Measurements from ENCODE around the gene SPATA24. TPM values are rescaled to one million over a fixed set of nuclear protein-coding genes. Genes with fewer than 3 reads are reported as not detected.

SPATA24 gene
- total and polyA plus RNA-seq, 2 of the 13 experiments (the other 11 are each of a cell fraction or from before 2014, with no cell fraction given): 6.0 to 11.1 TPM

DNA sequence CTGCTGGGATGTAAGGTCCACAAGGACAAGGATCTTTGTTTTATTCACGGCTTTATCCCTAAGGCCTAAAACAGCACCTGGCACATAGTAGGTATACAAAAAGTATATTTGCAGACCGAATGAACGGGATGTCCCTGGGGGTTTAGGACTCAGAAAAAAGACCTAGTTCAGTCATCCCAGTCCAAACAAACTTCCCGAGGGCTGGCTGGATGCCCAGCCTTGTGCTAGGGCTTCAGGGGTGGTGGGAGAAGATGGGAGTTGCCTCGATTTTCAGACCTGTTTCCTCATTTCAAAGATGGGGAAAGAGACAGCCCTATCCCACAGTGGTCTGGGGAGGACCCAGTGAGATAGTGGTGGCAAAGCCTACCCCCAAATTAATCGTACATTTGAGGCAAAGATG lies 6.0 kb downstream of the SPATA24 start:
- no peaks in the 10 kb centered on the region; a peak in 2 of 5 replicates for H3K36me3 ChIP-seq (replicated peaks in 1 of 2; ENCODE audit: control insufficient read depth in 1 of 2, insufficient read depth in 2 of 2, low read length in 2 of 2)
- BruUV-seq (replicated peaks): no TSS peak
- FAIRE-seq (no peak), ATAC-seq (no peak), DNase-seq (ENCODE audit: low spot score) (no peak)
- no peaks in the 10 kb centered on the region; the same call in 1 of the 2 replicates for H4K20me1 ChIP-seq (ENCODE audit: insufficient read depth, low read length)
- no peaks in the 10 kb centered on the region for H3K9me3 ChIP-seq (ENCODE audit: low read length)
- no peak overlapping the region for H3K4me2 ChIP-seq (ENCODE audit: low read depth, low read length)
- no peaks in the 10 kb centered on the region for H3K79me2 ChIP-seq (ENCODE audit: insufficient read depth, low read length)
- TF ChIP-seq RBFOX2 (IDR thresholded peaks at IDR 0.05; ENCODE audit: low read depth, low read length): no peak
- peak; percentile 82 for TF ChIP-seq ZKSCAN1 (IDR thresholded peaks at IDR 0.05; ENCODE audit: low read length)
- TF ChIP-seq FIP1L1 (IDR thresholded peaks at IDR 0.05; ENCODE audit: borderline replicate concordance, insufficient read depth, low read depth, low read length): no peak
- ChIA-PET POLR2A (no interaction called here), CTCF (ENCODE audit: low intra/inter-chr PET ratio, low total read pairs) (no interaction called here)
- H3K27ac ChIP-seq (ENCODE audit: extremely low read length, insufficient read depth, low read length): no peak overlapping the region
- no peak overlapping the region for H3K9ac ChIP-seq (ENCODE audit: insufficient read depth, low read depth, low read length)
- intact Hi-C loops (cut with micrococcal nuclease; ENCODE audit: unreplicated experiment): no loop called here
- no peaks in the 10 kb centered on the region for H3K27me3 ChIP-seq (ENCODE audit: control insufficient read depth in 1 of 2, insufficient read depth in 2 of 2, low read length in 2 of 2)
- no peak overlapping the region for H3K4me3 ChIP-seq (replicated peaks in 1 of 3; ENCODE audit: insufficient read depth in 1 of 3, low read depth in 2 of 3, low read length in 3 of 3)
- H3K4me1 ChIP-seq (ENCODE audit: insufficient read depth, low read length): peaks cover 8% of the 10 kb centered on the region
- no peak overlapping the region for H2AFZ ChIP-seq (ENCODE audit: low read length)
- in situ Hi-C loops (cut with HindIII; ENCODE audit: extremely low pct_ligation_motif_present, low pct_unique_long_range_greater_than_20kb): no loop called here
- WGBS (ENCODE audit: low lambda C conversion rate): 54% methylated on average over 6 of the region's 6 CpGs

- ChIA-PET CTCF (ENCODE audit: low intra/inter-chr PET ratio, low total read pairs) (no interaction called here), POLR2A (no interaction called here)
- no peak for FAIRE-seq
- H3K27me3 ChIP-seq (ENCODE audit: control insufficient read depth in 1 of 2, insufficient read depth in 2 of 2, low read length in 2 of 2): no peaks in the 10 kb centered on the region
- H4K20me1 ChIP-seq (ENCODE audit: insufficient read depth, low read length): no peaks in the 10 kb centered on the region
- BruUV-seq (replicated peaks): no TSS peak
- intact Hi-C loops (cut with micrococcal nuclease; ENCODE audit: unreplicated experiment): no loop called here
- H3K27ac ChIP-seq (ENCODE audit: extremely low read length, insufficient read depth, low read length): no peak overlapping the region
- in situ Hi-C loops (cut with HindIII; ENCODE audit: extremely low pct_ligation_motif_present, low pct_unique_long_range_greater_than_20kb): no loop called here
- no peak for DNase-seq (ENCODE audit: low spot score)
- H3K36me3 ChIP-seq (replicated peaks in 1 of 2; ENCODE audit: control insufficient read depth in 1 of 2, insufficient read depth in 2 of 2, low read length in 2 of 2): no peaks in the 10 kb centered on the region; a peak in 2 of 5 replicates
- H3K9me3 ChIP-seq (ENCODE audit: low read length): no peaks in the 10 kb centered on the region
- ATAC-seq: no peak
- H3K4me2 ChIP-seq (ENCODE audit: low read depth, low read length): no peak overlapping the region
- WGBS (ENCODE audit: low lambda C conversion rate): 90% methylated on average over 6 of the region's 8 CpGs
- peaks cover 5% of the 10 kb centered on the region for H3K4me1 ChIP-seq (ENCODE audit: insufficient read depth, low read length)
- H2AFZ ChIP-seq (ENCODE audit: low read length): no peak overlapping the region
- no peak overlapping the region for H3K9ac ChIP-seq (ENCODE audit: insufficient read depth, low read depth, low read length)
- H3K79me2 ChIP-seq (ENCODE audit: insufficient read depth, low read length): no peaks in the 10 kb centered on the region
- H3K4me3 ChIP-seq (replicated peaks in 1 of 3; ENCODE audit: insufficient read depth in 1 of 3, low read depth in 2 of 3, low read length in 3 of 3): no peak overlapping the region
- TF ChIP-seq ZNF670 (CRISPR knock-in tag; IDR thresholded peaks at IDR 0.05; ENCODE audit: borderline replicate concordance) (no peak), MAFK (conservative IDR thresholded peaks at IDR 0.05 in 1 of 2, IDR thresholded peaks at IDR 0.05 in 1 of 2; ENCODE audit: low read length in 2 of 2) (no peak), ZNF468 (CRISPR knock-in tag; IDR thresholded peaks at IDR 0.05) (no peak), ZNF350 (CRISPR knock-in tag; IDR thresholded peaks at IDR 0.05; ENCODE audit: borderline replicate concordance, low read depth) (no peak), NFRKB (IDR thresholded peaks at IDR 0.05) (no peak), HMG20B (CRISPR knock-in tag; conservative IDR thresholded peaks at IDR 0.05) (no peak), ZNF136 (CRISPR knock-in tag; IDR thresholded peaks at IDR 0.05; ENCODE audit: low read depth) (no peak), AGO2 (optimal IDR thresholded peaks at IDR 0.05; ENCODE audit: low read depth, low read length) (no peak), TFE3 (CRISPR knock-in tag; IDR thresholded peaks at IDR 0.05) (no peak), ZNF576 (CRISPR knock-in tag; IDR thresholded peaks at IDR 0.05) (no peak), FOXO1 (CRISPR knock-in tag; IDR thresholded peaks at IDR 0.05) (no peak), KDM1A (CRISPR knock-in tag; IDR thresholded peaks at IDR 0.05) (no peak), BORCS8-MEF2B (CRISPR knock-in tag; IDR thresholded peaks at IDR 0.05) (no peak), HNF4A (CRISPR knock-in tag; IDR thresholded peaks at IDR 0.05) (no peak), MZF1 (CRISPR knock-in tag; IDR thresholded peaks at IDR 0.05; ENCODE audit: borderline replicate concordance) (no peak), PHF8 (CRISPR knock-in tag; IDR thresholded peaks at IDR 0.05) (no peak), YEATS4 (CRISPR knock-in tag; IDR thresholded peaks at IDR 0.05; ENCODE audit: borderline replicate concordance) (no peak), NCOA2 (CRISPR knock-in tag; IDR thresholded peaks at IDR 0.05) (no peak)
These were observed 7.2 kb downstream of the SPATA24 start for GRCh38 chr5:139396691-139397090.

All from HepG2 (cell line).